ENCODE measurements around the gene RYR2. TPM values are rescaled to one million over a fixed set of nuclear protein-coding genes. Genes with fewer than 3 reads are reported as not detected.

The RYR2 gene
- total RNA-seq, 1 experiment from 2014 or later: 0.90 TPM

- Mint-ChIP-seq H3K27ac (ENCODE audit: unreplicated experiment) (no peak overlapping the region), H3K4me3 (ENCODE audit: low read depth, unreplicated experiment) (no peak overlapping the region), H3K36me3 (ENCODE audit: insufficient read depth, unreplicated experiment) (no peaks in the 10 kb centered on the region), H3K9me3 (ENCODE audit: low read depth, unreplicated experiment) (peaks cover 13% of the 10 kb centered on the region), H3K27me3 (ENCODE audit: unreplicated experiment) (peaks cover 19% of the 10 kb centered on the region), H3K4me1 (ENCODE audit: low read depth, unreplicated experiment) (no peaks in the 10 kb centered on the region)
- TF ChIP-seq CTCF (IDR thresholded peaks at IDR 0.05; ENCODE audit: unreplicated experiment): no peak
- CTCF ChIA-PET: no interaction called here
- no peak for DNase-seq
- BruUV-seq (replicated peaks): no TSS peak
- intact Hi-C loops (cut with micrococcal nuclease; ENCODE audit: unreplicated experiment): no loop called here
Measured at GRCh38 chr1:237058470-237058869, 16.5 kb downstream of the RYR2 start.

GRCh38 chr1:237059244-237059643 is 17.3 kb downstream of the RYR2 start:
- Mint-ChIP-seq H3K9me3 (ENCODE audit: low read depth, unreplicated experiment) (peaks cover 13% of the 10 kb centered on the region), H3K36me3 (ENCODE audit: insufficient read depth, unreplicated experiment) (no peaks in the 10 kb centered on the region), H3K4me3 (ENCODE audit: low read depth, unreplicated experiment) (no peak overlapping the region), H3K27me3 (ENCODE audit: unreplicated experiment) (peaks cover 11% of the 10 kb centered on the region), H3K4me1 (ENCODE audit: low read depth, unreplicated experiment) (no peaks in the 10 kb centered on the region), H3K27ac (ENCODE audit: unreplicated experiment) (no peak overlapping the region)
- no peak for TF ChIP-seq CTCF (IDR thresholded peaks at IDR 0.05; ENCODE audit: unreplicated experiment)
- intact Hi-C loops (cut with micrococcal nuclease; ENCODE audit: unreplicated experiment): no loop called here
- CTCF ChIA-PET: no interaction called here
- no TSS peak for BruUV-seq (replicated peaks)
- no peak for DNase-seq

DNA sequence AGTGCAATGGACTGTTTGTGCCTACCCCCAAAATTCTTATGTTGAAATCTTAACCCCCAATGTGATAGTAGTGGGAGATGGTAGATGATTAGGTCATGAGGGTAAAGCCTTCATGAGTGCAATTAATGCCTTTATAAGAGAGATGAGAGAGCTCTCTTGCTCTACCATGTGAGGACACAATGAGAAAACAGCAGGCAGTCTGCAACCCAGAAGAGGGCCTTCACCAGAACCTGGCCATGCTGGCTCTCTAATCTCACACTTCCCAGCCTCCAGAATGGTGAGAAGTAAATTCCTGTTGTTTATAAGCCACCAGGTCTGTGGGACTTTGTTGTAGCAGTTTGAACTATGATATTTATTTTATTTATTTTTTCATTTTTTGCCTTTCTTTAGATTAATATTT is 21.0 kb downstream of the RYR2 start:
- CTCF ChIA-PET: no interaction called here
- no TSS peak for BruUV-seq (replicated peaks)

GRCh38 chr1:237065903-237066302 is 23.9 kb downstream of the RYR2 start:
- intact Hi-C loops (cut with micrococcal nuclease; ENCODE audit: unreplicated experiment): no loop called here
- H3K4me1 Mint-ChIP-seq (ENCODE audit: low read depth, unreplicated experiment): no peaks in the 10 kb centered on the region
- CTCF ChIA-PET: no interaction called here

More for the DNA sequence above, 21.0 kb downstream of the RYR2 start:
- intact Hi-C loops (cut with micrococcal nuclease; ENCODE audit: unreplicated experiment): no loop called here
- Mint-ChIP-seq H3K27ac (ENCODE audit: unreplicated experiment) (no peak overlapping the region), H3K9me3 (ENCODE audit: low read depth, unreplicated experiment) (peaks cover 18% of the 10 kb centered on the region), H3K4me3 (ENCODE audit: low read depth, unreplicated experiment) (no peak overlapping the region), H3K4me1 (ENCODE audit: low read depth, unreplicated experiment) (no peaks in the 10 kb centered on the region), H3K36me3 (ENCODE audit: insufficient read depth, unreplicated experiment) (no peaks in the 10 kb centered on the region), H3K27me3 (ENCODE audit: unreplicated experiment) (no peaks in the 10 kb centered on the region)
- TF ChIP-seq CTCF (IDR thresholded peaks at IDR 0.05; ENCODE audit: unreplicated experiment): no peak
- no peak for DNase-seq

More at GRCh38 chr1:237065903-237066302, 23.9 kb downstream of the RYR2 start:
- no TSS peak for BruUV-seq (replicated peaks)
- peaks cover 22% of the 10 kb centered on the region for H3K9me3 Mint-ChIP-seq (ENCODE audit: low read depth, unreplicated experiment)
- no peaks in the 10 kb centered on the region for H3K27me3 Mint-ChIP-seq (ENCODE audit: unreplicated experiment)
- DNase-seq: no peak
- H3K4me3 Mint-ChIP-seq (ENCODE audit: low read depth, unreplicated experiment): no peak overlapping the region
- no peak overlapping the region for H3K27ac Mint-ChIP-seq (ENCODE audit: unreplicated experiment)
- H3K36me3 Mint-ChIP-seq (ENCODE audit: insufficient read depth, unreplicated experiment): no peaks in the 10 kb centered on the region
- TF ChIP-seq CTCF (IDR thresholded peaks at IDR 0.05; ENCODE audit: unreplicated experiment): no peak

Data from Calu3 (cell line).